ENCODE data around the gene KCNAB1.

GRCh38 chr3:156429125-156429524 is 308.7 kb downstream of the KCNAB1 start:
- TF ChIP-seq ZNF274 (IDR thresholded peaks at IDR 0.05; ENCODE audit: low read depth, low read length) (no peak), POLR2A (IDR thresholded peaks at IDR 0.05; ENCODE audit: borderline replicate concordance, extremely low read depth, insufficient read depth, insufficient read length) (no peak), REST (IDR thresholded peaks at IDR 0.05; ENCODE audit: low read depth) (no peak), CTCF (IDR thresholded peaks at IDR 0.05 in 2 of 3, conservative IDR thresholded peaks at IDR 0.05 in 1 of 3; ENCODE audit: borderline replicate concordance in 1 of 3, insufficient read depth in 1 of 3, low read depth in 2 of 3, low read length in 2 of 3) (no peak), ZFX (IDR thresholded peaks at IDR 0.05) (no peak), POLR2AphosphoS5 (IDR thresholded peaks at IDR 0.05; ENCODE audit: low read depth, low read length) (no peak), EZH2phosphoT487 (IDR thresholded peaks at IDR 0.05; ENCODE audit: borderline replicate concordance) (no peak), CEBPB (IDR thresholded peaks at IDR 0.05; ENCODE audit: low read depth) (no peak), EZH2 (IDR thresholded peaks at IDR 0.05) (no peak), SRF (IDR thresholded peaks at IDR 0.05; ENCODE audit: low read depth) (no peak)

Measured in HCT116 (cell line).